ENCODE measurements around the gene LRRC57. TPM values are rescaled to one million over a fixed set of nuclear protein-coding genes. Genes with fewer than 3 reads are reported as not detected.
A peak's percentile ranks its signal among the peaks of the same experiment; 100 is the strongest.

LRRC57 gene
- 14.7 and 20.3 TPM in 2 replicates for total RNA-seq

GRCh38 chr15:42548249-42549031 is at the start of gene LRRC57, which contains the start of gene HAUS2:
Gene LRRC57 (minus strand): TSS chr15:42548793. CDS start chr15:42548434, 359 bp downstream.
Gene HAUS2 (plus strand): TSS chr15:42548838. CDS start chr15:42548873, 35 bp downstream.
- no peak for TF ChIP-seq CTCF (conservative IDR thresholded peaks at IDR 0.05; ENCODE audit: low read depth, low read length)
- DNase-seq (ENCODE audit: low read depth) = peak; percentile 10
- peak within 1 kb of the TSS; percentile 97 for H3K4me3 ChIP-seq (ENCODE audit: low read depth, low read length)

DNA sequence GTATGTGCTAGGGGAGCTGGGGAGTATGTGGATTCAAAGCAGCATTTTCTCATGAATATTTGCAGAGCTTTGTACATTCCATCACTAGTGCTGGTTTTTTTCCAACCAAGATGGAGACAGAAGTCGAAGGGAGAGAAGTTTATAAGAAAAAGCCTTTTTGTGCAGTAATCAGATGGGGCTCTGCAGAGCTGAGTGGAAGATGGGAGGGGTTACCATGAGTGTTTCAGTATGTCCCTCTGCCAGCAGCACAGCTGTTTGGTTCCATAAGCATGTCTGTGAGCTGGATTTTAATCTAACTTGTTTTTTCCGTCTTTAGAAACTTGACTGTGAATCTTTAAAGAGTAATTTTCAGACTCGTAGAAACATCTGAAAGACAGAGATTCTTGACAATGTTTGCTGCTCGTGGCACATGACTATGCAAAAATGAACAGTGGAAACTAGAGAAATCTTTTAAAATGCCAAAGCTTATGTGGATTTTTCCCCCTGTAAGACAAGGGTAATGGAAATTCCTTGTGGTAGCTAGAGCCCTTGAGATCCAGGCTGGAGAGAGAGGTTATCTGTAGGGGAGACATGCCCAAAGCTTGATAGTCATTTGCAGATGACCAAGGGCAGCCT is 47.1 kb upstream of the LRRC57 start:
- H3K4me3 ChIP-seq (ENCODE audit: low read depth, low read length) = no peak overlapping the region
- no peak for TF ChIP-seq CTCF (conservative IDR thresholded peaks at IDR 0.05; ENCODE audit: low read depth, low read length)

GRCh38 chr15:42594095-42594494 is 45.5 kb upstream of the LRRC57 start:
- no peak overlapping the region for H3K4me3 ChIP-seq (ENCODE audit: low read depth, low read length)
- TF ChIP-seq CTCF (conservative IDR thresholded peaks at IDR 0.05; ENCODE audit: low read depth, low read length) = no peak
- DNase-seq (ENCODE audit: low read depth) = no peak

More for the DNA sequence above, 47.1 kb upstream of the LRRC57 start:
- no peak for DNase-seq (ENCODE audit: low read depth)

- no peak for DNase-seq (ENCODE audit: low read depth)
- no peak for TF ChIP-seq CTCF (conservative IDR thresholded peaks at IDR 0.05; ENCODE audit: low read depth, low read length)
- no peak overlapping the region for H3K4me3 ChIP-seq (ENCODE audit: low read depth, low read length)
Measured at GRCh38 chr15:42593143-42593542, 44.5 kb upstream of the LRRC57 start.

- no peak for TF ChIP-seq CTCF (conservative IDR thresholded peaks at IDR 0.05; ENCODE audit: low read depth, low read length)
- no peak overlapping the region for H3K4me3 ChIP-seq (ENCODE audit: low read depth, low read length)
- no peak for DNase-seq (ENCODE audit: low read depth)
Measured at GRCh38 chr15:42592716-42593115, 44.1 kb upstream of the LRRC57 start.

- peak; percentile 54 for TF ChIP-seq CTCF (conservative IDR thresholded peaks at IDR 0.05; ENCODE audit: low read depth, low read length)
- peak; percentile 36 for DNase-seq (ENCODE audit: low read depth)
- no peak overlapping the region for H3K4me3 ChIP-seq (ENCODE audit: low read depth, low read length)
Measured at GRCh38 chr15:42591238-42591934, 42.8 kb upstream of the LRRC57 start.
